ENCODE measurements around the gene KCNN1. TPM values are rescaled to one million over a fixed set of nuclear protein-coding genes. Genes with fewer than 3 reads are reported as not detected.

Gene KCNN1
- total and polyA plus RNA-seq, 9 of the 15 experiments (the other 6 are each of a cell fraction or from before 2014, with no cell fraction given) = 0.01 to 6.2 (median 0.72) TPM

- TF ChIP-seq DEAF1 (CRISPR knock-in tag; IDR thresholded peaks at IDR 0.05) (no peak), ZEB2 (IDR thresholded peaks at IDR 0.05) (no peak), CBX1 (IDR thresholded peaks at IDR 0.05; ENCODE audit: low read depth) (0 out of 2 replicates have a peak, but pooled peaks have one; percentile 34), KDM4B (IDR thresholded peaks at IDR 0.05; ENCODE audit: borderline replicate concordance in 2 of 2, low read depth in 1 of 2) (no peak), ZNF785 (CRISPR knock-in tag; IDR thresholded peaks at IDR 0.05) (no peak), UBTF (IDR thresholded peaks at IDR 0.05; ENCODE audit: borderline replicate concordance in 1 of 2, low read depth in 2 of 2, low read length in 2 of 2) (no peak), RNF2 (IDR thresholded peaks at IDR 0.05) (no peak), PHF21A (IDR thresholded peaks at IDR 0.05; ENCODE audit: borderline replicate concordance, low read depth) (no peak), POLR2G (IDR thresholded peaks at IDR 0.05; ENCODE audit: low read depth, low read length) (peak; percentile 73), GTF3C2 (IDR thresholded peaks at IDR 0.05; ENCODE audit: borderline replicate concordance, extremely low read depth, insufficient read length) (peak; percentile 76), ZNF408 (CRISPR knock-in tag; IDR thresholded peaks at IDR 0.05; ENCODE audit: low read depth) (no peak), SRSF9 (IDR thresholded peaks at IDR 0.05; ENCODE audit: borderline replicate concordance, low read depth, low read length) (no peak), CEBPZ (IDR thresholded peaks at IDR 0.05; ENCODE audit: borderline replicate concordance, low read depth, low read length) (no peak), CREB1 (IDR thresholded peaks at IDR 0.05) (peak; percentile 43; the same call in 1 of the 2 replicates), CREB1 (CRISPR knock-in tag; IDR thresholded peaks at IDR 0.05) (peak; percentile 44; the same call in 1 of the 2 replicates), KAT7 (CRISPR knock-in tag; IDR thresholded peaks at IDR 0.05; ENCODE audit: borderline replicate concordance) (no peak)
Observed at GRCh38 chr19:18007917-18008673, 41.2 kb downstream of the KCNN1 start, which contains the start of gene ARRDC2 (continued).

Measured in K562 (cell line).